VCaP (cell line): ENCODE results near the gene PIM1.

ENCODE experiments used
- H3K27ac ChIP-seq: fragments of 450-650 bp; 2 replicates; pipeline ENCODE4 v1.5.1; 2017
- TF ChIP-seq, protein P1 (sequence below): fragments of 450-650 bp; conservative IDR thresholded peaks from 2 replicates; pipeline ENCODE4 v1.5.1; 2017; ENCODE audit warnings: mild to moderate bottlenecking, moderate library complexity

PIM1 gene

DNA sequence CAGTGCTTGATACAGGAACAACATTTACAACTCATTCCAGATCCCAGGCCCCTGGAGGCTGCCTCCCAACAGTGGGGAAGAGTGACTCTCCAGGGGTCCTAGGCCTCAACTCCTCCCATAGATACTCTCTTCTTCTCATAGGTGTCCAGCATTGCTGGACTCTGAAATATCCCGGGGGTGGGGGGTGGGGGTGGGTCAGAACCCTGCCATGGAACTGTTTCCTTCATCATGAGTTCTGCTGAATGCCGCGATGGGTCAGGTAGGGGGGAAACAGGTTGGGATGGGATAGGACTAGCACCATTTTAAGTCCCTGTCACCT is 4.2 kb downstream of the PIM1 start:
- TF ChIP-seq, protein P1, sequence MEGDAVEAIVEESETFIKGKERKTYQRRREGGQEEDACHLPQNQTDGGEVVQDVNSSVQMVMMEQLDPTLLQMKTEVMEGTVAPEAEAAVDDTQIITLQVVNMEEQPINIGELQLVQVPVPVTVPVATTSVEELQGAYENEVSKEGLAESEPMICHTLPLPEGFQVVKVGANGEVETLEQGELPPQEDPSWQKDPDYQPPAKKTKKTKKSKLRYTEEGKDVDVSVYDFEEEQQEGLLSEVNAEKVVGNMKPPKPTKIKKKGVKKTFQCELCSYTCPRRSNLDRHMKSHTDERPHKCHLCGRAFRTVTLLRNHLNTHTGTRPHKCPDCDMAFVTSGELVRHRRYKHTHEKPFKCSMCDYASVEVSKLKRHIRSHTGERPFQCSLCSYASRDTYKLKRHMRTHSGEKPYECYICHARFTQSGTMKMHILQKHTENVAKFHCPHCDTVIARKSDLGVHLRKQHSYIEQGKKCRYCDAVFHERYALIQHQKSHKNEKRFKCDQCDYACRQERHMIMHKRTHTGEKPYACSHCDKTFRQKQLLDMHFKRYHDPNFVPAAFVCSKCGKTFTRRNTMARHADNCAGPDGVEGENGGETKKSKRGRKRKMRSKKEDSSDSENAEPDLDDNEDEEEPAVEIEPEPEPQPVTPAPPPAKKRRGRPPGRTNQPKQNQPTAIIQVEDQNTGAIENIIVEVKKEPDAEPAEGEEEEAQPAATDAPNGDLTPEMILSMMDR: no peak
- H3K27ac ChIP-seq: peak overlapping the region; percentile 92; the same call in 1 of the 2 replicates

DNA sequence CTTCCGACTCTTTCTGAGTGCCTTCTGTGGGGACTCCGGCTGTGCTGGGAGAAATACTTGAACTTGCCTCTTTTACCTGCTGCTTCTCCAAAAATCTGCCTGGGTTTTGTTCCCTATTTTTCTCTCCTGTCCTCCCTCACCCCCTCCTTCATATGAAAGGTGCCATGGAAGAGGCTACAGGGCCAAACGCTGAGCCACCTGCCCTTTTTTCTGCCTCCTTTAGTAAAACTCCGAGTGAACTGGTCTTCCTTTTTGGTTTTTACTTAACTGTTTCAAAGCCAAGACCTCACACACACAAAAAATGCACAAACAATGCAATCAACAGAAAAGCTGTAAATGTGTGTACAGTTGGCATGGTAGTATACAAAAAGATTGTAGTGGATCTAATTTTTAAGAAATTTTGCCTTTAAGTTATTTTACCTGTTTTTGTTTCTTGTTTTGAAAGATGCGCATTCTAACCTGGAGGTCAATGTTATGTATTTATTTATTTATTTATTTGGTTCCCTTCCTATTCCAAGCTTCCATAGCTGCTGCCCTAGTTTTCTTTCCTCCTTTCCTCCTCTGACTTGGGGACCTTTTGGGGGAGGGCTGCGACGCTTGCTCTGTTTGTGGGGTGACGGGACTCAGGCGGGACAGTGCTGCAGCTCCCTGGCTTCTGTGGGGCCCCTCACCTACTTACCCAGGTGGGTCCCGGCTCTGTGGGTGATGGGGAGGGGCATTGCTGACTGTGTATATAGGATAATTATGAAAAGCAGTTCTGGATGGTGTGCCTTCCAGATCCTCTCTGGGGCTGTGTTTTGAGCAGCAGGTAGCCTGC is 4.8 kb downstream of the PIM1 start:
- peak overlapping the region; percentile 92; the same call in 1 of the 2 replicates for H3K27ac ChIP-seq
- TF ChIP-seq, protein P1: no peak

DNA sequence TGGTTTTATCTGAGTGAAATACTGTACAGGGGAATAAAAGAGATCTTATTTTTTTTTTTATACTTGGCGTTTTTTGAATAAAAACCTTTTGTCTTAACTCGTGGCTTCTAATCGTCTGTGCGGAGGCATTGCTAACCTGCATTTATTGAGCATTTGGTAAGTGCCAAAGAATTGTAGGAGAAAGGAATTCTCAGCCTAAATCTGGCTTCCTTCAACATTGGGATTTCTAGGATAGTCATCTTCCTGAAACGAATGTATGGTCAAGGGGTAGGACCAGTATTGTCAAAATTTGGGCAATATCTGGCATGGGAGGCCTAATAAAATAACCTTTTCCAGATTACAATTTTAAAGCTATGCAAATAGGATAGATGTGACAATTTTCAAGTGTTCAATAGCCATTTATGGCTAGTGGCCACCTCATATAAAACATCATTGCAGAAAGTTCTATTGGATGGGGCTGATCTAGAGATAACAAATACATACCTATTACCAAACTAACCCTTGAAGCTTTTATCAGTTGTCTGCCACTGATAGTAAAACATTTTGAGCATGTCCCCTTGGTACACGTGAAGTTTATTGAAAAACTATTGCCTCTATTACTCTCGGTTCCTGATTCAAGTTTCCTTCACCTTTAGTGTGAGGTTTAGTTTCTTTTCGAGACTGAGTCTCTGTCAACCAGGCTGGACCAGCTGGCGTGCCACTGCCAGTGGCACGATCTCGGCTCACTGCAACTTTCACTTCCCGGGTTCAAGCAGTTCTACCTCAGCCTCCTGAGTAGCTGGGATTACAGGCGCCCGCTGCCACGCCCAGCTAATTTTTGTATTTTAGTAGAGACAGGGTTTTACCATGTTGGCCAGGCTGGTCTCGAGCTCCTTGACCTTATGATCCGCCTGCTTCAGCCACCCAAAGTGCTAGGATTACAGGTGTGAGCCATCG is 5.6 kb downstream of the PIM1 start:
- peak overlapping the region; percentile 92; the same call in 1 of the 2 replicates for H3K27ac ChIP-seq
- TF ChIP-seq, protein P1: no peak

DNA sequence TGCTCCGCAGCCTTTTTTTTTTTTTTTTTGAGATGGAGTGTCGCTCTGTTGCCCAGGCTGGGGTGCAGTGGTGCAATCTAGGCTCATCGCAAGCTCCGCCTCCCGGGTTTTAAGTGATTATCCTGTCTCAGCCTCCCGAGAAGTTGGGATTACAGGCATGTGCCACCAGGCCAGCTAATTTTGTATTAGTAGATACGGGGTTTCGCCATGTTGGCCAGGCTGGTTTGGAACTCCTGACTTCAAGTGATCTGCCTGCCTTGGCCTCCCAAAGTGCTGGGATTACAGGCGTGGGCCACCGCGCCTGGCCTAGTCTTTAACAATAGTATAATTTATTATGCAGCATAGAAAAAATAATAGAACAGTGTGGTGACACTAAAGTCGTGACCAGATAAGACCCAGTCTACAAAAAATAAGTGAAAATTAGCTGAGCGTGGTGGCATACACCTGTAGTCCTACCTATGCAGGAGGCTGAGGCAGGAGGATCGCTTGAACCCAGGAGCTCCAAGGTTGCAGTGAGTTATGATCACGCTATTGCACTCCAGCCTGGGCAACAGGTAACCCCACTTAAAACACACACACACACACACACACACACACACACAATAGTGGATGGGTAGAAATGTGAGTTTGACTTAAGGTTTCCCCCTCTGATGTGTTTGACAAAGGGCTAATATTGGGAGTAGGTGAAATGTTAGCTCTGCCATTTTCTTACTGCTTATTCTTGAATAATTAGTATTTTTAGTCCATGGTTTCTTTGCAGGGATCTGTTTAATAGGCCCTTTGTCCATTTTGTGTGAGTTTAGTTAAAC is 6.5 kb downstream of the PIM1 start:
- TF ChIP-seq, protein P1: no peak
- H3K27ac ChIP-seq: no peak overlapping the region

DNA sequence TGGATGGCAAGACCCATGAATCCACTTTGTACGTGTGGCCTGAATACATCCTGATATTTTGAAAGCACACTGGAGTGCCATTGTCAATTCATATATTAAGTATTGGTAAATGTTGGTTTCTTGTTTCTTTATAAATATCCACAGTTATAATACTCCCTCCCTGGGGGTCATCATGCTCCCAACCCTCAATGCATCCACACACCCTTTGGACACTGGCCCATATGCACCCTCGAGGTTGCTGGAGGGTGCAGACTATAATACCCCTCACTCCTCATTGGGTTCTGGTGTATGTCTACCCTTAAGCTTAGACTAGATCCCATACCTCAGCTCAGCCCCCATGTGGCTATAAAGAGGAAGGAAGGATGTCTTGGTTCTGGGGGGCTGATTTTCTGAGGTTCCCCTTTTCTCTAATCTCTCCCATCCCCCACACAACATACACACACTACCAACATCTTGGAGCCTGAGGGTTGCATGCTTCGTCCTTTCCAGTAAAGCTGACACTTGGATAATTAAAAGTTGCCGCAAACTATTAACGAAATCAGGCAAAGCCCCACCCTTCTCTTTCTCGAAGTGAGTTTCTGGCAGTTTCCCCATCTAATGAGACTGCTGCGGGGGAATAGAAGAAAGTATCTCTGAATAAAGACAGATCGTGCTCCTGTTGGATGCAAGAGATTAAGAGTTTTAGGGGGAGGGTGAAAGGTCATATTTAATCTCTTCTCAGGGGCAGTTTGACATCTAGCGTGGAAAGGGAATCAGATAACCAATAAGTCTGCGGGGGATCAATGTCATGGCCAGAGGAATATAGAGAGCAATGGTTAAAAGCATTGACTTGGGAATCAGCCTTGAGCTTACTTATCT is 7.4 kb downstream of the PIM1 start:
- H3K27ac ChIP-seq: no peak overlapping the region; the same call in 1 of the 2 replicates
- TF ChIP-seq, protein P1: no peak

DNA sequence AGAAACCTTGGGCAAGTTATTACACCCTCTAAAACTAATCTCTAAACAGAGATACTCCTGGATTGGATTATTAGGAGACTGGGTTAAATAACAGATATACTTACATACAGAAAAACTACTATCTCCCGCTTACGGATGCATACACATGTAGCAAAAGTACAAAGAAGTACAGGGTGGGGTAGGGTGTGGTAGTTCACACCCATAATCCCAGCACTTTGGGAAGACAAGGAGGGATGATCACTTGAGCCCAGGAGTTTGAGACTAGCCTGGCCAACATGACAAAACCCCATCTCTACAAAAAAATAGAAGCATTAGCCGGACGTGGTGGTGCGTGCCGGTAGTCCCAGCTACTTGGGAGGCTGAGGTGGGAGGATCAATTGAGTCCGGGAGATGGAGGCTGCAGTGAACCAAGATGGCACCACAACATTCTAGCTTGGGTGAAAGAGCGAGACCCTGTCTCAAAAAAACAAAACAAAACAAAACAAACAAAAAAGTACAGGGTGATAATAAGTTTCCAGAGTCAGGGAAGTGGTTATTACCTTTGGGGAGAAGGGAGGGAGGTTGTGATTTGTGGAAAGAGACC is 8.1 kb downstream of the PIM1 start:
- no peak overlapping the region; the same call in 1 of the 2 replicates for H3K27ac ChIP-seq

More for the DNA sequence above, 8.1 kb downstream of the PIM1 start:
- TF ChIP-seq, protein P1: no peak
